ENCODE measurements around the gene CD44. TPM values are rescaled to one million over a fixed set of nuclear protein-coding genes. Genes with fewer than 3 reads are reported as not detected.

Gene CD44
- total RNA-seq, 1 experiment from 2014 or later = 15.9 TPM

DNA sequence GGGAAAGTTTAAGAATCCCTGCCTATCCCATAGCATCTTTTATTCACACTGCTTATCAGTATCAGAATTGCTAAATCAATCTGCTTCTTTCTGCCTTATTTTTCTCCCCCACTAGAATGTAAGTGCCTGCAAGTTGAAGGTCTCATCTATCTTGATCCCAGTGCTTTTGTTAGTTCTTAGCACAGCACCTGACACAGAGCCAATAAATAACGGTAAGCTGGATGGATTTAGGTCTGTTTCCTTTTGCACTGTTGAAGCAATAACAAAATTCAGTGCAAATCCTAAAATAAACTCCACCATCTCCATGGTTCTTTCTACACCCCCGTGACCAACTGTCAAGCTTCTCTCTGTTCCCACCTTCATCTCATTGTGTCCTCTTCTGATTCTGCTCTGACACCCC lies 36.7 kb upstream of the CD44 start:
- intact Hi-C loops (cut with micrococcal nuclease; ENCODE audit: unreplicated experiment) = no loop called here
- TF ChIP-seq CTCF (conservative IDR thresholded peaks at IDR 0.05; ENCODE audit: low read depth, low read length) (no peak), EZH2 (IDR thresholded peaks at IDR 0.05; ENCODE audit: borderline replicate concordance, low read depth, low read length, poor library complexity, severe bottlenecking) (no peak)
- Histone ChIP-seq H3K36me3 (ENCODE audit: insufficient read depth, low read length, poor library complexity, severe bottlenecking) (no peaks in the 10 kb centered on the region), H3K4me1 (ENCODE audit: insufficient read depth, low read length, poor library complexity, severe bottlenecking) (no peaks in the 10 kb centered on the region), H3K9me3 (ENCODE audit: low read depth, low read length, poor library complexity, severe bottlenecking) (no peaks in the 10 kb centered on the region), H3K27ac (ENCODE audit: low read depth, low read length, poor library complexity, severe bottlenecking) (no peak overlapping the region), H3K4me3 (ENCODE audit: low read depth, low read length, poor library complexity, severe bottlenecking) (no peak overlapping the region), H3K27me3 (replicated peaks; ENCODE audit: insufficient read depth, low read depth, low read length, poor library complexity) (peaks cover 11% of the 10 kb centered on the region)
- POLR2A ChIA-PET (ENCODE audit: low non-redundant PET) = no interaction called here
- CTCF ChIA-PET = no interaction called here
- no peak for DNase-seq (ENCODE audit: low spot score)
- no TSS peak for BruUV-seq (replicated peaks)

- Histone ChIP-seq H3K9me3 (ENCODE audit: low read depth, low read length, poor library complexity, severe bottlenecking) (no peaks in the 10 kb centered on the region), H3K27me3 (replicated peaks; ENCODE audit: insufficient read depth, low read depth, low read length, poor library complexity) (peaks cover 15% of the 10 kb centered on the region), H3K27ac (ENCODE audit: low read depth, low read length, poor library complexity, severe bottlenecking) (no peak overlapping the region), H3K36me3 (ENCODE audit: insufficient read depth, low read length, poor library complexity, severe bottlenecking) (no peaks in the 10 kb centered on the region), H3K4me3 (ENCODE audit: low read depth, low read length, poor library complexity, severe bottlenecking) (no peak overlapping the region), H3K4me1 (ENCODE audit: insufficient read depth, low read length, poor library complexity, severe bottlenecking) (no peaks in the 10 kb centered on the region)
- ChIA-PET POLR2A (ENCODE audit: low non-redundant PET) (no interaction called here), CTCF (no interaction called here)
- TF ChIP-seq CTCF (conservative IDR thresholded peaks at IDR 0.05; ENCODE audit: low read depth, low read length) (no peak), EZH2 (IDR thresholded peaks at IDR 0.05; ENCODE audit: borderline replicate concordance, low read depth, low read length, poor library complexity, severe bottlenecking) (no peak)
- intact Hi-C loops (cut with micrococcal nuclease; ENCODE audit: unreplicated experiment) = no loop called here
- no peak for DNase-seq (ENCODE audit: low spot score)
- BruUV-seq (replicated peaks) = no TSS peak
These were observed 35.4 kb upstream of the CD44 start for GRCh38 chr11:35103366-35104208.

GRCh38 chr11:35104655-35105054 lies 34.3 kb upstream of the CD44 start:
- intact Hi-C loops (cut with micrococcal nuclease; ENCODE audit: unreplicated experiment) = no loop called here
- BruUV-seq (replicated peaks) = no TSS peak
- Histone ChIP-seq H3K27me3 (replicated peaks; ENCODE audit: insufficient read depth, low read depth, low read length, poor library complexity) (peaks cover 18% of the 10 kb centered on the region), H3K4me1 (ENCODE audit: insufficient read depth, low read length, poor library complexity, severe bottlenecking) (no peaks in the 10 kb centered on the region), H3K36me3 (ENCODE audit: insufficient read depth, low read length, poor library complexity, severe bottlenecking) (no peaks in the 10 kb centered on the region), H3K4me3 (ENCODE audit: low read depth, low read length, poor library complexity, severe bottlenecking) (no peak overlapping the region), H3K27ac (ENCODE audit: low read depth, low read length, poor library complexity, severe bottlenecking) (no peak overlapping the region), H3K9me3 (ENCODE audit: low read depth, low read length, poor library complexity, severe bottlenecking) (no peaks in the 10 kb centered on the region)
- CTCF ChIA-PET = no interaction called here
- POLR2A ChIA-PET (ENCODE audit: low non-redundant PET) = no interaction called here
- DNase-seq (ENCODE audit: low spot score) = no peak
- TF ChIP-seq EZH2 (IDR thresholded peaks at IDR 0.05; ENCODE audit: borderline replicate concordance, low read depth, low read length, poor library complexity, severe bottlenecking) (no peak), CTCF (conservative IDR thresholded peaks at IDR 0.05; ENCODE audit: low read depth, low read length) (no peak)

Data from A673 (cell line).